ENCODE measurements around the gene KCNQ4. TPM values are rescaled to one million over a fixed set of nuclear protein-coding genes. Genes with fewer than 3 reads are reported as not detected.

KCNQ4 gene
- total RNA-seq, 1 experiment from 2014 or later = 1.4 TPM

DNA sequence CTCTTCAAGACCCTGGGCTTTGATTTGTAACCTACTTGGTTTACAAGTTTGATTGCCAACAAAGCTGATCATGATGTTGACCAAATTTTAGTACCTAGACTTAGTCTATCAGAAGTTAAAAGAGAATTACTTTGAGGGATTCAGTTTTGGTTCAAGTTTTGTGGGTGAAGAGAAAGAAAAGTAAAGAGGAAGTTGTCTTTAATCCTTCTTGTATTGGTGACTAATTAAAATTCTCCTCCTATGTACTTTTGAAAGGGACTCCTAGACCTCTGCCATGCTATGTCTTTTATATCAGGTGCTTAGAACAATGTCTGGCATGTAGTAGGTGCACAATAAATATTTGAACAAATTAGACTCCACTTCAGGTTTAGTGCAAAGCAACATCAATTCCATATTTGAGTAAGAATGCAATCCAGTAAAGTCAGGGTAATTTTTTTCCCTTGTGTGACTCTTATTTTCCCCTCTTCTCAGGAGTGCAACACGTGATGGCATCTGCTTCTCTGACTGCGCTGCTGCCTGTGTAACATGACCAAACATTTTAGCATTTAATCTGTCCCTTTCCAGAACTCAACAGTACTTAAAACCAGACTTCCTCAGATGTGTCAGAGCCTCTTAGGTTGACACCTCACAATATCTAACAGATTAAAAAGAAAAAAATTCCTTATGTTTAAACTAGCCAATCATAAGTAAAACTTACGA is 41.1 kb upstream of the KCNQ4 start:
- no peaks in the 10 kb centered on the region for H3K79me1 ChIP-seq (ENCODE audit: insufficient read depth, low read depth, low read length, poor library complexity, severe bottlenecking)
- Mint-ChIP-seq H3K4me1 (peaks cover 0 to 11% of the 10 kb centered on the region in 2 experiments; a peak in 2 of 4 replicates), H3K4me3 (no peak overlapping the region), H3K27me3 (ENCODE audit: low read depth) (no peaks in the 10 kb centered on the region), H3K27ac (no peak overlapping the region), H3K9me3 (no peaks in the 10 kb centered on the region), H3K36me3 (ENCODE audit: insufficient read depth in 1 of 3, low read depth in 3 of 3) (peaks cover 15 to 70% (median 58%) of the 10 kb centered on the region in 3 experiments; a peak in 6 of 7 replicates)
- DNase-seq = no peak
- no peak overlapping the region for H3K27ac ChIP-seq (ENCODE audit: insufficient read length, low read depth, low read length)
- no peak overlapping the region for H3K9ac ChIP-seq (ENCODE audit: extremely low read depth, insufficient read length, low read length)
- no peak overlapping the region for H3K56ac ChIP-seq (ENCODE audit: insufficient read length, low read depth, low read length)
- no peaks in the 10 kb centered on the region for H3K27me3 ChIP-seq (ENCODE audit: insufficient read depth, low read length)
- no peak overlapping the region for H4K5ac ChIP-seq (ENCODE audit: insufficient read length, low read depth, low read length)
- no CpG with 5 or more reads among the region's 3 CpGs for WGBS (ENCODE audit: extremely low coverage, insufficient read length, low lambda C conversion rate)
- no peaks in the 10 kb centered on the region for H3K23me2 ChIP-seq (ENCODE audit: insufficient read length, low read depth, low read length, poor library complexity, severe bottlenecking)
- H3K14ac ChIP-seq (ENCODE audit: insufficient read depth, low read length) = no peak overlapping the region
- H2BK20ac ChIP-seq (ENCODE audit: low read depth, low read length, poor library complexity, severe bottlenecking) = no peak overlapping the region
- 0 out of 2 replicates have a peak, but pooled peaks cover 2% of the 10 kb centered on the region for H3K79me2 ChIP-seq (ENCODE audit: insufficient read depth, low read length)
- H3K4me1 ChIP-seq (ENCODE audit: insufficient read depth, low read length) = no peaks in the 10 kb centered on the region
- H2BK5ac ChIP-seq (ENCODE audit: insufficient read length, low read length) = no peak overlapping the region
- TF ChIP-seq, protein P1, sequence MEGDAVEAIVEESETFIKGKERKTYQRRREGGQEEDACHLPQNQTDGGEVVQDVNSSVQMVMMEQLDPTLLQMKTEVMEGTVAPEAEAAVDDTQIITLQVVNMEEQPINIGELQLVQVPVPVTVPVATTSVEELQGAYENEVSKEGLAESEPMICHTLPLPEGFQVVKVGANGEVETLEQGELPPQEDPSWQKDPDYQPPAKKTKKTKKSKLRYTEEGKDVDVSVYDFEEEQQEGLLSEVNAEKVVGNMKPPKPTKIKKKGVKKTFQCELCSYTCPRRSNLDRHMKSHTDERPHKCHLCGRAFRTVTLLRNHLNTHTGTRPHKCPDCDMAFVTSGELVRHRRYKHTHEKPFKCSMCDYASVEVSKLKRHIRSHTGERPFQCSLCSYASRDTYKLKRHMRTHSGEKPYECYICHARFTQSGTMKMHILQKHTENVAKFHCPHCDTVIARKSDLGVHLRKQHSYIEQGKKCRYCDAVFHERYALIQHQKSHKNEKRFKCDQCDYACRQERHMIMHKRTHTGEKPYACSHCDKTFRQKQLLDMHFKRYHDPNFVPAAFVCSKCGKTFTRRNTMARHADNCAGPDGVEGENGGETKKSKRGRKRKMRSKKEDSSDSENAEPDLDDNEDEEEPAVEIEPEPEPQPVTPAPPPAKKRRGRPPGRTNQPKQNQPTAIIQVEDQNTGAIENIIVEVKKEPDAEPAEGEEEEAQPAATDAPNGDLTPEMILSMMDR (conservative IDR thresholded peaks at IDR 0.05) = no peak
- H3K18ac ChIP-seq (ENCODE audit: insufficient read length, low read depth, low read length) = no peak overlapping the region
- no peak overlapping the region for H3K4ac ChIP-seq (ENCODE audit: low read depth, low read length)
- H4K91ac ChIP-seq (ENCODE audit: insufficient read length, low read depth, low read length) = no peak overlapping the region
- H3K23ac ChIP-seq (ENCODE audit: insufficient read length, low read depth, low read length) = no peak overlapping the region
- H4K20me1 ChIP-seq (ENCODE audit: control insufficient read depth, insufficient read depth, insufficient read length) = no peaks in the 10 kb centered on the region
- H3T11ph ChIP-seq (ENCODE audit: low read length) = no peak overlapping the region
- no peak overlapping the region for H2AK5ac ChIP-seq (ENCODE audit: insufficient read length, low read length)
- no peak overlapping the region for H2AFZ ChIP-seq (ENCODE audit: low read length)
- no peak overlapping the region for H3K4me2 ChIP-seq (ENCODE audit: insufficient read depth, insufficient read length, low read length)
- no peak overlapping the region for H2BK12ac ChIP-seq (ENCODE audit: insufficient read length, low read depth, low read length)
- H2BK120ac ChIP-seq (ENCODE audit: low read depth, low read length, poor library complexity, severe bottlenecking) = no peak overlapping the region
- H4K8ac ChIP-seq (replicated peaks; ENCODE audit: insufficient read length, low read depth, low read length) = no peak overlapping the region
- no peaks in the 10 kb centered on the region for H3K9me3 ChIP-seq (ENCODE audit: control insufficient read depth, low read depth, low read length)
- H2BK15ac ChIP-seq (ENCODE audit: low read depth, low read length) = no peak overlapping the region
